DMS53 (cell line): Measurements from ENCODE around the gene MYRF.

Experiments
- DNase-seq: peaks from one replicate; lab custom pipeline; 2025; lab: John Stamatoyannopoulos, UW

The MYRF gene

DNA sequence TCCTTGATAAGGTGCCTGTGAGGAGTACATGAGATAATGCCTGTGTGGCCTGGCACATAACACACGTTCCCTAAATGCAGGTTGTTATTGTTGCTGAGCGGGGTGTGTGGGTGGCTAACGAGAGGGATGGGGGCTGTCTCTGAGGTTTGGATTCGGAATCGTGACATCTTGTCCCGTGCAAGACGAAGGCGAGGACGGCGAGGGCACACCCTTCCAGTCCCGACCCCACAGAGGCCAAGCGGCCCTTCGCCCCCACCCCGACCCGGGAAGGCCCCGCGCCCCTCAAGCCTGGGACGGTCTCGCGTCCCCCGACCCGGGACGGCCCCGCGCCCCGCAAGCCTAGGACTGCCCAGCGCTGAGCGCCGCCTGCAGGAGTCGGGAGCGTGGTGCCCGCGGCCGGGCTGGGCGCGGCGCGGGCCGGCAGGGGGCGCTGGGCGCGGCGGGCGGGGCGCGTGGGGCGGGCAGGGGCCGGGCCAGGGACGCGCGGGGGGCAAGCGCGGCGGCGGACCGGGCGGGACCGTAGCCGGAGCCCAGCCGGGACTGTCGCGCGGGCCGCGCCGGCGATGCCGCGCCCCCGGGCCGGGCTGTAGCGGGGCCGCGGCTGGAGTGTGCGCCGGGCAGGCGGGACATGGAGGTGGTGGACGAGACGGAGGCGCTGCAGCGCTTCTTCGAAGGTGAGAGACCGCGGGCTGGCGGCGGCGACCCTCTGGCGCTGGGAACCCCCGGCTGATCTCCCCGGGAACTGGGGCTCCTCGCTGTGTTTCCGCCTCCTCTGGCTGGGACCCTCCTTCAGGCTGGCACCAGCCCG lies at the start of gene MYRF:
MYRF (plus strand) TSS at position 520 of the 808 bp plus-strand sequence; CDS start at position 629, 109 bp downstream.
- DNase-seq: peak; percentile 81

DNA sequence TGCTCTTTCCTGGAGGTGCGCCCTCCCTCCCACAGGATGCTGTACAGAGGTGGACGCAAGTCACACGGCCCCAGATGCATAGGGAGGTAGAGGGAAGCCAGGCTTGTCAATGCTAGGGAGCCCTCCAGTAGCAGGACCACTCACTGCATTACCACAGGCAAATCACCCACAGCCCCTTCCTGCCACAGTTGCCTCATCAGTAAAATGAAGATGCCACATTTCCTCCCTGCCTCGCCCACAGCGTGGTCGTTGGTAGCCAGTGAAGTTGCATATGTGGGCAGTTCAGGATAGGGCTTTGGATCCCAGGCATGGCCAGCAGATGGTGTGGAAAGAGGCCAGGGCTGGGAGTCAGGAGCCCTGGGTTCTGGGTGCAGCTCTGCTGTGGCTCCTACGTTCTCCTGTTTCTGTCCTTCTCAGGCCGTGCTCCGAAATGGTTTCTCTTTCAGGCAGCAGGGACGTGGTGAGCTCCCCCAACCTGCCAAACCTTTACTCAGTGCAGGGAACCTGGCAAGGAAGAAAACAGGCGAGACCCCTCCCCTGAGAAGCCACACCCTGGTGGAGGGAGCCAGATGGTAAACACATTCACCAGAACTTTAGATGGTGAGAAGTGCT lies 49.6 kb upstream of the MYRF start:
- DNase-seq: no peak

DNA sequence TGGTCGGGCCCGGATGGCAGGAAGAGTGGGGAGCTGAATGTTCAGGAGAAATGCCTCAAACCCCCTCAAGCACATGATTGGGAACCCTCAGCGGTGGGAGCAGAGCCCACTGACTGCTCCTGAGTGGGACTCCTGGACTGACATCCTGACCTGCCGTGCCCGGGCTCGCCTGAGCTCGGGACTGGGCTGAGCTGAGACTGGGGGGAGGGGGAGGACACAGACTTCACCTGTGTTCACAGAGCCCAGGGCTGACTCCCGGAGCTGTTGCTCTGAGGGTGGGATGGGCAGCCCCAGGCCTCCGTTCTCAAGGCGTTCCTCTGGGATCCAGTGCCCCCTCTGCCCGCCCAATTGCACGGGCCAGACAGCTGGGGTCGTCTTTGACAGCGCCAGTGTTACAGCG lies 47.6 kb upstream of the MYRF start:
- no peak for DNase-seq

DNA sequence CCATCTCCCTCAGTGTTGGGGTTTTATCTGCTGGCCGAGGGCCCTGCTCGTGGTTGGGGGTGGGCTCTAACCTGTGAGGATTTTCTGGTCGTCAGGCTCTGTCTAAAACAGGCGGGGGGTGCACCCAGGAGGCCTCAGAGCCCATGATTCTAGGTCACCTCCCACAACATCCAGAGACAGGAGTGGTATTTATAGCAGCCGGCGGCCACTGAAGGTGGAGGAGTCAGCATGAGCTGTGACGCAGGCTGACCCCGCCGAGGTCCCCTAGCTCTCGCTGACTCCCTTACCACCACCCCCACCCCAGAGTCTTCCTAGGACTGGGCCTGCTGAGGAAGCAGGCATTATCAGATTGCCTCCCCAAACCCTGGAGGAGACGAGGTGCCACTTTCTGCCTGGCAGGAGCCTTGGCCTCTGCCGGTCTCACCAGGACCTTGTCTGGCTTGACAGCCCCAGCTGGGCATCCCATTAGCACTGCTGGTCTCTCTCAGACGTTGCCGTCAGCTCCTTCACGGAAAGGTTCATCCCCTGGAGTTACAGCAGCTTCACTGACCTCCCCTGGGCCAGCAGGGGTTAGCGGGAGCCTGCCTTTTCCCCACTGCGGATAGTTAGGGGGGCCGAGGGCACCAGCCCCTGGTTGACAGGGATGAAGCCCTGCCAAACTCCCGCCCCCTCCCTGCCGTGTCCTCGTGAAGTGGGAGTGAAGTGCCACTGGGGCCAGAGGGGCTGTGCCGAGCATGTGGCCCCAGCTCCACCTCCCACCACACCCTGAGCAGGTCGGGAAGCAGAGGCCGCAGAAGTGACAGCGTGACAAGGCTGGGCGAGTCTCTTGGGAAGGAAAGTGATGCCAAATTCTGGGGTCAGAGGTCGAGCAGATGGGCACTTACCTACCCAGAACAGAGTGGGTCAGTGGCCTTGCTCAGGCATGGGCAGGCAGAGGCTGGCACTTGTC lies 45.7 kb upstream of the MYRF start:
- no peak for DNase-seq

DNA sequence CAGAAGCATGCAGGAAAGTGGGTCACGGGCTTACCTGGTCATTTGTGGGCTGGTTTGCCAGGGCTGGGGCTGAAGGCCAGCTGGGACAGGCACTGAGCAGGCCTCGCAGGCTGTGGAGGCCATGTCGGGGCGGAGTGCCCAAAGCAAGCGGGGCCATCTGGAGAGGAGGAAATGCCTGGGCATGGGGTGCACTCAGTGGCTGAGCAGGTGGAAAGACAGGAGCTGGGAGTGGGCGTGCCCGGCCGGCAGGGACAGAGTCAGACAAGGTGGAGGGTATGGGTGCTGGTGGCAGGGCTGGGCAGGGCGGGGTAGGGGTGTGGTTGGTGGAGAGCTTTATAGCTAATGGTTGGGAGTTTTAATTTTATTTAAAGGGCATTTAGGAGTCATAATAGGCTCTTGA lies 44.9 kb upstream of the MYRF start:
- no peak for DNase-seq

DNA sequence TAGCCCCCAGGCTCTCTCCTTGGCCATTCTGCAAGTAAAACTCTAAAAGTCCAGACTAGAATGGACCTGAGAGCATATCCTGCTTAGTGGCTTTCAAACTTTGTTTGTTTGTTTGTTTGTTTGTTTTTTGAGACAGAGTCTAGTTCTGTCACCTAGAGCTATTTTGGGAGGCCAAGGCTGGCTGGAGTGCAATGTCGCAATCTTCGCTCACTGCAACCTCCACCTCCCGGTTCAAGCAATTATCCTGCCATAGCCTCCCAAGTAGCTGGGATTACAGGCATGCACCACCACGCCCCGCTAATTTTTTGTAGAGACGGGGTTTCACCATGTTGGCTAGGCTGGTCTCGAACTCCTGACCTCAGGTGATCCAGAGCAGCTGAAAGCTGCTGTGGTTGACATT lies 43.3 kb upstream of the MYRF start:
- DNase-seq: no peak

DNA sequence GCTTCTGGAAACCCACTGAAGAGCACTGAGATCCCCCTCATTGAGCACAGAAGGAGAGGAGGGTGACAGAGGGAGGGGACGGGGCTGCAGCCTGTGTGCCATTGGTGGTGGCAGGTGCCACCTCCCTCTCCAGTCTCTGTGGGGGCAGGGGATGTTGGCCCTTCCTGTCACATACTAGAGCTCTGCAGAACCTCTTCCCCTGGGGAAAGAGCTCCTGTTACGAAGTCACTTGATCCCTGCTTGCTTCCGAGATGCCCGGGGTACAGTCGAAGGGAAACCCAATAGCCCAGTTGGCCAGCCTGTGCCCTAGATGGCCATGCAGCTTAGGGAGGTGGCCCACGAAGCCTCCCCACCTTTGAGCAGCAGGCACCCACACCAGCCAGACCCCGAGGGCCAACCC lies 42.9 kb upstream of the MYRF start:
- DNase-seq: no peak

DNA sequence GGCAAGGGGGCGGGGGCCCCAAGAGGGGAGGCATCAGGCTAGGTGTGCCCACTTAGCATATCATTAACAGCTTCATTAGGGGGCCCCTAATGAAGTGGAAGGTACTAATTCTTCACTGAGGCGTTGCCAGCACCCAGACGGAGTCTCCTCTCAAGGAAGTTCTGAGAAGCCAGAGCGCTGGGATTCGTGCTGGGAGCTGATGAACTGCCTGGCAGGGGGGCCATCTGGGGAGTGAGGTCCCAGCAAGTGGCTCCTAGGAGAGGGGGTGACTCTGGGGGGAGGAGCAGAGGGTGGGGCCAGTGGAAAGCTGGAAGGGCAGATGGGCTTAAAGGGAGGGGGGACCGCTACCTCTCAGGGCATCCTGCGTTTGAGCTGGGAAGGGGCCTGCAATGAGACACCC lies 42.4 kb upstream of the MYRF start:
- DNase-seq: no peak

DNA sequence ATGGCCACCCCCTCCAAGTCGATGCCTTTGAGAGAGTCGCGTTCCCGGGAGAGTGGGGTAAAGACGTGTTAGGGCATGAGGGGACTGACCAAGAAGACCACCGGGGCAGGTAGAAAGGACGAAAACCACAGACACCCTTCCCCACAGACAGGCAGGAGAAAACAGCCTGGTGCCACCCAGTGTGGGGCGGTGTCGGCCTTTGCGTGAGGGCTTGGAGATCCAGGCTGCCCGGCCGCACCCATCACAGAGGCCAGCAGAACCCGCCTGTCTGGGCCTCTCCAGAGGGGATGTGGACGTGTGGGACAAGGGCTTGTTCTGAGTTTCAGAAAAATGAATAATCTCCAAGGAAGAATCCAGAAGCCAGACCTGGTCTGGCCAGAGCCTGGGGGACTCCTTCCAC lies 41.4 kb upstream of the MYRF start:
- DNase-seq: no peak

DNA sequence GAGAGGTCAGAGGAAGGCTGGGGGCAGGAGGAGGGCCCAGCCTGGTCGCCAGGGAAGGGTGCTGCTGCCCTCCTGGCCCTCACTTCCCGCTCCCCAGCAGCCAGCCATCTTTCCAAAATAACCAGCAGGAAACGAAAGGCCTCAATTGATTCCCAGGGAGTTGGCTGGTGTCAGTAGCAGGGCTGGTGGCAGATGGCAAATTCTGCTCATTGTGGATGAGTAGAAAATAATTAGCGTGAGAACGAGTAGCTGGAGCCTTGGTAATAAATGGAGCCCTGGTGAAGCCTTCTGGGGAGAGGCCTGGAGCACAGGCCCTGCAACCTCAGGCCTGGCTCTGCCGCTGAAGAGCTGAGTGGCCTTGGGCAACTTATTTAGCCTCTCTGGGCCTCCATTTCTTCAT lies 40.9 kb upstream of the MYRF start:
- no peak for DNase-seq

DNA sequence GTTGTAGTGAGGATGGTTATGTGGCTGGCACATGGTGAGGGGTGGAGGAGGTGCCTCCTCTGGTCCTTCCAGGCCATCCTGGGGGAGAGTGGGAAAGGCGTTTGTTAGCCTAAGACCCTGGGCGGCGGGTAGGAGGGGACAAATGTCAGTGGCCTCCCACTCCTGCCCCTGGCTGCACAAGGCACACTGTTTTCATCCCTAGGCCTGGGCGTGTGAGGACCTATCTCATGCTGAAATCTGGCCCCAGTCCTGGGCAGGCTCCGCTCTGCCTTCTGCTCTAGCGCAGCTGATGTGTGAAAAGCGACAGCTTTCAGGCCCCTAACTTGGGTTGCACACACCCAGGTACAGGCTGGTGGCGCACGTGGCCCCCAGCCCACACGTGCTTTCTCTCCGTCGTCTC lies 40.1 kb upstream of the MYRF start:
- no peak for DNase-seq

DNA sequence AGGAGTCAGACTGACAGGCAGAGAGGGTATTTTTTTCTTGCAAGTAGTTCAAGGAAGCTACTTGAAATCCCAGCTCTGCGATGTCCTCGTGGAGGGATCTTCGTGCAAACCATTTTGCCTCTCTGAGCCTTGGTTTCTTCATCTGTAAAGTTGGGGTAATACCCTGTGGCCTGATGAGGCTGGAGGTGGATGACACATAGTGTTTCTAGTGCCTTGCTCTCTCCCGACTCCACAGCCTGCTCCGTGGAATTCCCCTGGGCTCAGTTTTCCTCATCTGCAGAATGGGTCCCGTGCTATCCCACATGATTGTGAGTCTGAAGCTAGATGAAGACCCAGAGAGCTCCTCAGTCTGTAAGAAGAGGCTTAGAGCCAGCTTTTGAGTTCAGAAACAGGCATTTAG lies 39.6 kb upstream of the MYRF start:
- DNase-seq: no peak

DNA sequence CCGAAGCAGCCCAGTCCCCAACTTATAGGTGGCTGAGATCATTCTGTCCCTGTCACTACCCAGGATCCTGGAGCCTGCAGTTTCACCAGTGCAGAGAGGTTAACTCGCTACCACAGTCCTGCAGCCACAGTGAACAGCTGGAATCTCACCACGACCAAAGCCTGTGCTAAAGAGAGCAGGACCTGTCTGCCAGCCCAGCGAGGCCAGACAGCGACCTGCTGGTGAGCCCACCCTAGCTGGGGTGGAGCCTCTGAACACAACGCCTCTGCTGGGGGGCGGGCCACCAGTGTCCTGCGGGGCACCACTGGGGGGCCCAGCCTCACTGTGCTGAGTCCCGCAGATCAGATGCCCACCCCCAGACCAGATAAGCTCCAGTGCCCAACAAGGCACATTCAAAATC lies 39.0 kb upstream of the MYRF start:
- DNase-seq: no peak

DNA sequence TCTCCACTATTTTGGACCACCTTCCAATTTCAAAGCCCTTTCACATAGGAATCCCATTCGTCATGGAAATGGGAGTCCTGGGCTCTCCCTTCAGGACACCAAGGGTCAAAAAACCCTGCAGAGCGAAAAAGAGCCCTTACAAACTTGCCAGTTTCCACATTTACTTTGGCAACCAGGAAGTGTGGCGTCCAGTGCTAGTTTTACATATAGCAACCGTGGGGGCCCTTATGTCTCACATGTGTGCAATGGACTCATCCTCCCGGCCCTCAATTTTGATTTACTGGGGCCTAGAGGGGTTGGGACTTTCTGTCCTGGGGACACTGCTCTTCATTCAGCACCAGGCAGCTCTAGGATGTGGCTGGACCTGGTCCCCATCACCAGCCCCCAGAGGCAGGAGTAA lies 38.5 kb upstream of the MYRF start:
- DNase-seq: no peak

DNA sequence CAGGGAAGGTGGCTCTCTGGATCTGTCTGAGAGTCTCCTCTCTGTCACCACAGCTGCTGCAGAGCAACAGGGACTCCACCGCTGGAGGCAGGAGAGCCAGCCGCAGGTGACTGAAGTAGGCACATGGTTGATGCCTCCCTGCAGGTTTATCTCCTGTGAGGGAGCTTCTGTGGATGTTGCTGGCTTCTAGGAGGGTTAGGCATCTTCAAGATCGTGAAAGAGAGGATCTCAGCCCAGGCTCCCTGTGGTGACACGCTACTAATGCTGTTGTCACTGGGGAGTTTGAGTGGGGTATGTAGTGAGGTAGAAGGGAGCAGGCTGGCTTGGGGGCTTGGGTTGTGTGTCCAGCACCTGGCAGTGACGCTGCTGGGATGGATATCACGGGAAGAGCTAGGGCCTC lies 38.1 kb upstream of the MYRF start:
- DNase-seq: no peak

DNA sequence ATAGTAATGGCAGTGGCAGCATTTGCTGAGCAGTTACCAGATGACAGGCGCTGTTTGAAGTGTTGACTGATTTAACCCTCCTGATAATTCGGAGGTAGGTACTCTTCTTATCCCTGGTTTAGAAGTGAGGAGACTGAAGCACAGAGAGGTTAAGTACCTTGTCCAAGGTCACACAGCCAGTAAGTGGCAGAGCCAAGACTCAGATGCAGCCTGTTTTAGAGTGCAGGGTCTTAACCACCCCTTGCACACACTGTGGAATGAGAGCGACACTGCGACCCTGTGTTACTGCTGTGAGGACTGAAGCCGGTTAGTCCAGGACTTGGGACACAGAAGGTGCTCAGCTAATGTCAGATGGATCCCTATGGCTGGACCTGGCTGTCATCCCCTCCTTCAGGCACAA lies 37.5 kb upstream of the MYRF start:
- DNase-seq: no peak

DNA sequence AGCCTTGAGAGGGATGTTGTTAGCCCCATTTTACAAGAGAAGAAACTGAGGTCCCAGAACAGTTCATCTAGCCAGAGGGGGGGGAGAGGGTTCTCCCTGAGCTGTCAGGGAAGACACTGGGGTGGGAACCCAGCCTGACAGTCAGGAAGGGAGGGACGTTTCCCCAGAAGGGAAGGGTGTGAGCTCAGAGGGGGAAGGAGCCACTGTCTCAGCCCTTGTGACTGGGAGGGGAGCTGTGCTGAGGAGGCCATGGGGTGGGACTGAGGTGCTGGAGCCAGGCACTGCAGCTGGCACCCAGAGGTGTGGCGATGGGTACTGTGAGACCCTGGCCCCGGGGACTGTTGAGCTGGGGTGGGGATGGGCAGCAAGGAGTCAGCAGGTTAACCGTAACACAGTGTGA lies 36.6 kb upstream of the MYRF start:
- no peak for DNase-seq

DNA sequence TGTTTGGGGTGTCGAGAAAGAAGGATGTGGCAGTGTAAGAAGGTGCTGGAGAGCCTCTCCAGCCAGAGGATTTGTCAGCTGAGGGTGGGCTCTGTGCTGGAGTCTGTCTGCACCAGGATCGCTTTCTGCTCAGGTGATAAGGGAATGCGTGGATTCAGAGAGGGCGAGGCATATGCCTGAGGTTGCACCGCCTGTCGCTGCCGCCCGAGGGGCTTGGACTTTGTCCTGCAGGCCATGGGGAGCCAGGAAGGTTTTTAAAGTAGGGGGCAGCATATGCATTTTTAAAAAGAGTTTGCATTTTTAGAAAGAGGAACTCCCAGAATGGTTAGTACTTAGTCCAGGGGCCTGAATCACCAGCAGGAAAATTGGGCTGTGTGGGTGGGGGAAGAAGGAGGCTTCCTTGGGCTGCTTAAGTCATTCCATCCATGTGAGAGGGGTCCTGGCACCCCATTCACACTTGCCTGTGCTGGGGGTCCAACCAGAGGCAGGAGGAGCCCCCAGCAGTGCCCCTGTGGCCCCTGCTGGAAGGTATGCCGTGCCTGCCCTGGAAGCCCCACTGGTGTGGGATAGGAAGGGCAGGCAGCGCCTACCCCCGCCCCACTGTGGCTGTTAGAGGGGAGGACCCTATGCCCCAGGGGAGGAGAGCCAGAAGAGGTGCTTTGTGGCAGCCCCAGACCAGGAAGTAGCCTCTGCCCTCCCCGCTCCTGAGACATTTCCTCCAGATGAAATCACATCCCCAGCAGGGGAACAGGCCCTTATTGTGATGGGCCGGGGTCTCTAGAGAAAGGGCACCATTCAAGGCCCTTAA lies 35.8 kb upstream of the MYRF start:
- no peak for DNase-seq

DNA sequence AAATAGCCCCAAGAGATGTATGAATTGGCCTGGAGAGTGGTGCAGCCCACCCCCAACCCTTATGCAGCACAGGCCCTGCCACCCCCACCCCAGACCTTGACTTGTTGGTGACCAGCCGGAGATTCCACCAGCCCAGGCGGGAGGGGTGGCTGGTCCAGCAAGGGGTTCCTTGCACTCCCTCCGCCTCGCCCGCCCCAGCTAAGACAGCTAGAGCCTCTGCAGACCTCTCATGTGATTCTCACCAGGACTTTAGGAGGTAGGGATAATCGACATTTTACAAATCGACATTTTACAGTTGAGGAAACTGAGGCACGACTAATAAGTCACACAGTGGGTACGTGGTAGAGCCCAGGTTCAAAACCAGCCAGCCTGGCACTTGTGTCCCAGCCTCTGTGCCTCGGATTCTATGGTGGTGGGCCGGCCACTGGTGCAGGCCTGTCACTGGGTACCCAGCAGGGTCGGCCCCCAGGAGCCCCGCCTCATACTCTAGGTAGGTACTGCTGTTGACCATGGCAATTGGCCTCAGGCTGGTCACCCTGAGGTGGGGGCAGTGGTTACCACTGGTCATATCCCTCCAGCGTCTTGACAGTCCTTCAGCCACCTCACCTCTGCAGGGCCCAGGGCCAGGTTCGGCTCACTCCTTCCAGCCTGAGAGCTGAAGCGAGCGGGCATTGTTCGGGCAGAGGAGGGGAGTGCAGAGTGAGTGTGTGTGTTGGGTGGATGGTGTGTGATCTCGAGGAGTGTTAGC lies 35.0 kb upstream of the MYRF start:
- DNase-seq: no peak

DNA sequence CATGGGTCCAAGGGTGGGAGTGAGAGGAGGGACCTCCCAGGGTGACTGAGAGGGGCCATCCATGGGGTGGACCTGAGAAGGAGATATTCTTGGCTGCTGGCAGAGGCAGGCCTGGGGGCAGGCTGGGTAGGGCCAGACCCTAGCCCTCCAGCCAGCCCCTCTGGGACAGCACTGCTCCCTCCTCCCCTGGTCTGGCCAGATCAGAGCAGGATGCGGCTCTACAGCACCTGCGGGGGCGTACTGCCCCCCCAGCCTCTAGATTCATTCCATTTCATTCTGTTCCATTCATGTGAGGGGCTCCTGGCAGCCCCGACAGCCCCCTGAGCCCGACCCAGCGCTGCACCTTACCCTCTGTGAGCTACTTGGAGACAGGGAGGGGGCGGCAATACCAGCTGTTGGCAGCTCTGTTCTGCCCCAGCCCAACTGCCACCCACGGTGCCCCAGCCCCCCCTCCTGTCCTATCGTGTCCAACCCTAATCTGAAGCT lies 34.3 kb upstream of the MYRF start:
- no peak for DNase-seq
